GM21723 (cell line): Measurements from ENCODE around the gene TMEM163.
"Not testable (repeated sequence)": the region's sequence is repeated elsewhere in the genome, so short reads cannot be mapped to it uniquely, and the experiment has no call there.

ENCODE experiments used
- ATAC-seq: cut with Tn5 transposase; IDR thresholded peaks from one replicate; pipeline ENCODE4 v1.9.1; 2021; ENCODE audit warnings: mild to moderate bottlenecking, moderate library complexity; ENCODE audit not compliant: unreplicated experiment

TMEM163 gene

DNA sequence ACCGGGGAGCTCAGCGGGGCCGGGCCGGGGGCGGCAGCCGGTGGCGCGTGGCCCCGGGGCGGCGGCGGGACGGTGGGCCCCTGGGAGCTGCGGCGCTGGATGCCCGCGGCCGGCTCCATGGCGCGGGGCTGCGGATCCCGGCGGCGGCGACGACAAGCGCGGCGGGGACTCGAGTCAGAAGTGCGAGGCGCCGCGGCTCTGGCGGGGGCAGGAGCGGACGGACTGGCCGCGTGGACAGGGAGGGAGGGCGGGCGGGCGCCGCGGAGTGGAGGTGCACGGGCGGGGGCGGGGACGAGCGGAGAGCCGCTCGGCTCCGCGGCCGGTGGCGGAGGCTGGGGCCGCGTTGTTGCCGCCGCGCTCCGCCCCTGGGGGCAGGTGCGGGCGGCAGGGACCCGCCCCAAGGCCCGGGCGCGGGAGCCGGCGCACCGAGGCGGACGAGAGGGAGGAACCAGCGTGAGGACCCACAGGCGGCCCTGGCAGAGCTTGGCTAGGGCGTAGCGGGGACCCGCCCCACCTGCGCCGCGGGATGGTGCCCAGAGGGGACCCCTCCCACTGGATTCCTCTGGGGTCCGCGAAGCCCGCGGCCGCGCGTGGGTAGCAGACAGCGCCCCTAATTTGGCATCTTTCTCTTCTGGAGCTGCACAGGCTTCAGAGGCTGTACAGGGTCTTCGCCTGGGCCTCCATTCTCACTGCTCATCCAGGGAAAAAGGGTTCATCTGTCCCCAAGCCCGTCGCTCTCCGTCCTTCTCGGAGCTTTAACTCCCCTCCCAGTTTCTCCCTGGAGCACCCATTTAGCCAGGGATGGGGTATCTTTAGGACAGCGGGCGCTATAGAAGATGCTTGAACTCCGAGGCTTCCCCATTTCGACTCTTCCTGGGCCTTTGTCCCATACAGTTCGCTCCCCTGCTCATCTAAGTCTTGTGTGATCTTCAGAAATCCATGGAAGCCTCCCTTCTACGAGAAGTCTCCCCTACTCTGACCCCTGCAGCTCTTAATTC is at the start of gene TMEM163:
TSS of gene TMEM163 (minus strand) at position 184 of the 998 bp plus-strand sequence.
- peak; percentile 57 for ATAC-seq

DNA sequence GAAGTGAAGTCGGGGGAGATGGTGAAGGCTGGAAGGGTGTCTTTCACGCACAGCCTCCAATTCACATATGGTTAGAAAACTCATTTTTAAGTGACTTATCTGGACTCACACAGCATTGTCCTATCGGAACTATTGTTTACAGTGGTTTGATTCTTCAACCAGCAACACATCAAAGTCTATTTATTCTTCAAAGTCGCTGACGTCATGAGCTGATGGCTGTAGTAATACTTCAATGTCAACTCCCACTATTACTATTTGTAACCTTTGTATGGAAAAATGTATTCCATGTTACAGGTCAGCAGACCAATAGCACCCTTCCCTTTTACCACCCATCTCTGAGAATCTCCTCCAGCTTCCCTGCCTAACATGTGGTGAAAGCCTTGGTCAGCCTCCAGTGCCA is 47.8 kb upstream of the TMEM163 start:
- no peak for ATAC-seq

DNA sequence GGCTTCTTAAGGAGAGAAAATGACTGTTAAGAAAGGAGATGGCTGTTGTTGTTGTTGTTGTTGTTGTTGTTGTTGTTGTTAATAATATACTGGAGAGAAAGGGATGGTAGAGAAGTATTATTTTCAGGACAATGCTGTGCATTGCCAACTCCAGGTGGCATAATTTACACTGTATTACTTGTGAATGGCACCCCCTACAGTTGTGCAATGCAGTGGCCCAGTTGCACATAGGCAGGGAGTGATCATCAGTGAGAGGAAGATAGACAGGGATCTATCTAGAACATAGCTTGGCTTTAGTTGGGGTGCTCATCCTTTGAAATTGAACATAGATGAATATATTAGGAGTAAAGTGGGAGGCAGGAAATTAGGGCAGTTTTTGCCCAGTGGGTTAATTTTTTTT is 47.2 kb upstream of the TMEM163 start:
- no peak for ATAC-seq

DNA sequence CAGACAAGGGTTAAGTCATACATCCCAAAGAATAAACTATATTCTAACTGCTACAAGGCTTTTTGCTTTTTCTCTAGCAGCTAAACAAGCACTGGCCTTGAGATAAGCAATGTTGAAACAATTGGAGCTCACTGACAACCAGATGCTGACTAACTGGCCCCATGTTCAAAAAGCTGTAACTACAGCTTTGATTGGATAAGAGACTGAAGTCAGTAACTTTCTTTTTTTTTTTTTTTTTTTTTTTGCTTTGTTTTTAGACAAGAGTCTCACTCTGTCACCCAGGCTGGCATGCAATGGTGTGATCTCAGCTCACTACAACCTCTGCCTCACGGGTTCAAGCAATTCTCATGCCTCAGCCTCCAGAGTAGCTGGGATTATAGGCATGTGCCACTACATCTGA is 45.4 kb upstream of the TMEM163 start:
- ATAC-seq: no peak

DNA sequence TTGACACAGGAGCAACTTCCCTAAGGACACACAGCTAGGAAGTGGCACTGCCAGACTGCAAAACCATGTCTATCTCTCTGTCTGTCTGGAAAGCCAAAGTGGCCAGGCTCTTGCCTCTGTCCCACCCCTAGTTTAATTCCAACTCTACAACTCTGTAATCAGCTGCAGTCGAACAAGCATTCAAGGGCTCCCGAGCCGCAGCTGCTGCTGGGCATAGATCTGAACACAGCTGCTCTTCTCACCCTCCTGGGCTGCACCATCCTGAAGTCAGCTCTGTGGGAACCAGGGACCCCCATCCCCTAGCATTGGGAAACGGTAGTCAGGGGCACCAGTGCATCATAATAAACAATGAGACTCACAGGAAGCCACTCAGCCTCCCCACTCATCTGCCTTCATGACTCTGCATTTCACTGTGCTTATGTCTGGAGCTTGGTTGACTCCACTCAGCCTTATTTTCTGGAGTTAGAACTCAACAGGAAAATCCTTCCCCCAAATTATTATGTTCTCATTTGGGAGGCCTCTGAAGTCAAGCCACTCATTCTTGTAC is 44.4 kb upstream of the TMEM163 start:
- ATAC-seq: no peak

DNA sequence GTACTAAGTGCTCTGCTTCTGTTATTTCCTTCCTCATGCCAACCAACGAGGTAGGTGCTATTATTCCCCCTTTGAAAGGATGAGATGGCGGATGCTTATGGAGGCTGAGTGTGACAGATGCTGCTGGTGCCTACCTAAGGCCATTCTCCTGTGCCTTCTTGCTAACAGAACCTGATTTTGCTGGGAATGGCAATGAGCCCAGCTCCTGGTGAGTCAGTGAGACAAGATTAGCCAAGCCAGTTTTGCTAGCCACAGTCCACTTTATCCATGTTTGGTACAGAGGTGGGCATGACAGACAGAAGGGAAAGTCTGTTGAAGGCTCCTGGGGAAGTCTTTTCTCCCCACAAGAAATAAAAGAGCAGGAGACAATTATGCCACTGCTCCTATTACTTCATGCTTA is 43.7 kb upstream of the TMEM163 start:
- no peak for ATAC-seq

DNA sequence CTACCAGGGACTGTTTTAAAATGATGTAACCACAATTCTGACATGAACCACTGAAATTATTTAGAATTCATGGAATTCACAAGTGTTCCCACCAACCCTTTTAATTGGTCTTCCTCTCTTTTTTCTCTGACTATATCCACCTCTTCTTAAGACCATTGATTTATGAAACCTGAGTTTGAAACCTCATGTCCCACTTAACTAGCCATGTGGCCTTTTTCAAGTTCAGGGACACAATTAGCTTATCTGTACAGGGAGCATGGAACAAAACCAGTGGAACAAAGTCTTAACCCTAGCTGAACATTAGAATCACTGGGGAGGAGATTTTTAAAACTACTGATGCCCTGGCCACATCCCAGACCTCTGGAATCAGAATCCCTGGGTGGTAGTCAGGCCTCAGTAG is 41.6 kb upstream of the TMEM163 start:
- ATAC-seq: no peak

DNA sequence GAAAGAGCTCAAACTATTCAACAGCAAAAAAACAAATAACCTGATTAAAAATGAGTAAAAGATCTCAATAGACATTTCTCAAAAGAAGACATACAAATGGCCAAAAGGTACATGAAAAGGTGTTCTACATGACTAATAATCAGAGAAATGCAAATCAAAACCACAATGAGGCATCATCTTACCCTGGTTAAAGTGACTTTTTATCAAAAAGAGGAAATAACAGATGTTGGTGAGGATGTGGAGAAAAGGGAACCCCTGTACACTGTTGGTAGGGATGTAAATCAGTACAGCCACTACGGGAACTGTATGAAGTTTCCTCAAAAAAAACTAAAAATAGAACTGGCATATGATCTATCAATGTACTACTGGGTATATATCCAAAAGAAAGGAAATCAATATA is 39.8 kb upstream of the TMEM163 start:
- ATAC-seq: peak; percentile 93

DNA sequence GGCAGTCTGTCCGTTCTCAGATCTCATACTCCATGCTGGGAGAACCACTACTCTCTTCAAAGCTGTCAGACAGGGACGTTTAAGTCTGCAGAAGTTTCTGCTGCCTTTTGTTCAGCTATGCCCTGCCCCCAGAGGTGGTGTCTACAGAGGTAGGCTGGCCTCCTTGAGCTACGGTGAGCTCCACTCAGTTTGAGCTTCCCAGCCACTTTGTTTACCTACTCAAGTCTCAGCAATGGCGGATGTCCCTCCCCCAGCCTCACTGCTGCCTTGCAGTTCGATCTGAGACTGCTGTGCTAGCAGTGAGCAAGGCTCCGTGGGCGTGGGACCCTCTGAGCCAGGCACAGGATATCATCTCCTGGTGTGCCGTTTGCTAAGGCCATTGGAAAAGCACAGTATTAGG is 33.2 kb upstream of the TMEM163 start:
- ATAC-seq: not testable (repeated sequence)

DNA sequence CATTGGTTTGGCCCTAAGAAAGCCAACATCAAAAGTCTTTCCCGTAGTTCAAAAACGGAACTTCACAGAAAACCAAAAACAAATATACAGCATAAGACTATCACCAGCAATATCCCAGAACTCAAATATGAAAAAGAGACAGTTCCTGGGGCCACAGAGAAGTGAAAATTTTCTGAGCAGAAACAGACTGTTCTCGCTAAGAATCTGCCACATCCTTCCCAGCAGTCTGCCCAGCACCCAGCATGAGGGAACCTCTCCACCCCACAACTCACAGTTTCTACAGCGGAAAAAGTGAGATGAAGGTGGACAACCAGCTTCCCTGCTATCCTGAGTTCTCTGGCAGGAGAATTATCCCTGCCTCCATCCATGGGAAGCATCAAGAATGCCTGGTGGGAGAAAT is 26.7 kb upstream of the TMEM163 start:
- ATAC-seq: no peak

DNA sequence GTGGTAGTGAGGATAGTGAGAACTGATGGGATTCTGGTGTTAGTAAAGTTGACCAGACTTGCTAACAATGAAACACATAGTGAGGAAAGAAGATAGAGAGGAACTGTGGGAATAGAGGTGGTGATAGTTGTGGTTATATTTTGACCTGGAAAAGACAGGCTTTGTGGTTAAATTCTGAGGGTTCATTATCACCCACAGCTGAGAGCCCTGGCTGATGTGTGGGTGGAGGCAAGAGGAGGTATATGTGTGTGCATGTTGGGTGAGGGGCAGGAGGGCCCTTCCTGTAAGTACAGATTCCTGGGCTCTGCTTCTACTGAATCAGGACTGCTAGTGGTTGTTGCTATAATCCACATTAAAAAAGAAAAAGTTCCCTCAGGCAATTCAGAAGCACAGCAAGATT is 26.2 kb upstream of the TMEM163 start:
- ATAC-seq: no peak

DNA sequence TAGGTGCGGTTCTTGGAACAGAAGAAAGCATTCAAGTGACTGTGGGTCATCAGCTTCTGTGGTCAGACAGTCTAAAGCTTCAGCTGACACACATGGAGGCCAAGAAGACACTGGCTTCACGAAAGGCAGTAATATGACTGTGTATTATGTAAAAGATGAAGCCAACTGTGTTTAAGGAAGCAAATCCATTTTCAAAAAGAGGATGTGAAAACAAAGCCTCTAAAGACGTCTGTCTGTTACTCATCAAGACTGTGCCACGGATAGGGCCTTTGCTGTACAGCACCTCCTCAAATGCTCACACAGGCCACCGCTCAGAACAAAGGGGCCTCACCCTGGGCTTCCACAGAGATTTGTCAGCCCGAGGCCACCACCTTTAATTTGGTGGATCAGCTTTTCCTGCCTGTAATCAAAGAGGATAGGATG is 21.1 kb upstream of the TMEM163 start:
- ATAC-seq: peak; percentile 91

DNA sequence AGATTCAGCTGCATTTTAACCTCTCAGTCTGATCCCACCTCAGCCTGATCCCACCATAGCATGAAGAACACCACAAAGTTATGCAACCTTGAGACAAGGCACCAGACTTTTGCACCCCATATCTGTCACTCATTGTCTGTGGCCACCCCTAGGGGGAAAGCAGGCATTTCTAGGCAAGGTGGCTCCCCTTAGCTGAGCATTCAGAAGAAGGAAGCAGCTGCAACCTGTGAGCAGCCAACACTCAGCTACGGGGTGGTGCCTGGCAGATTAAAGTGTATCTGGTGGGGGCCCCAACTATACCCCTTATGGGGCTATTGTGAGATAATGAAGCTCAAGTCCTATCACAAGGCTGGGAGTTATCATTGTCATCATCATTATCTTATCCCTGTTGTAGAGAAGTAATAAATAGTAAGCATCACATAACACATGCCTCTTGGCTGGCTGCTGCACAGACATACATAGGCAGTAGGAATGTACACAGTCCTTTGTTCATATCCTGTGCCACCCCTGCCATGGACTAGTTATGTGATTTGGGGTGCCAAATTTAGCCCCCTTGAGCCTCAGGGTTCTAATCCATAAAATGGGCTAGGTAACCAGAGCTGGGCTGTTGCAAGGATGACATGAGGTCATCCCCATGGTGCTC is 20.6 kb upstream of the TMEM163 start:
- peak; percentile 19 for ATAC-seq

DNA sequence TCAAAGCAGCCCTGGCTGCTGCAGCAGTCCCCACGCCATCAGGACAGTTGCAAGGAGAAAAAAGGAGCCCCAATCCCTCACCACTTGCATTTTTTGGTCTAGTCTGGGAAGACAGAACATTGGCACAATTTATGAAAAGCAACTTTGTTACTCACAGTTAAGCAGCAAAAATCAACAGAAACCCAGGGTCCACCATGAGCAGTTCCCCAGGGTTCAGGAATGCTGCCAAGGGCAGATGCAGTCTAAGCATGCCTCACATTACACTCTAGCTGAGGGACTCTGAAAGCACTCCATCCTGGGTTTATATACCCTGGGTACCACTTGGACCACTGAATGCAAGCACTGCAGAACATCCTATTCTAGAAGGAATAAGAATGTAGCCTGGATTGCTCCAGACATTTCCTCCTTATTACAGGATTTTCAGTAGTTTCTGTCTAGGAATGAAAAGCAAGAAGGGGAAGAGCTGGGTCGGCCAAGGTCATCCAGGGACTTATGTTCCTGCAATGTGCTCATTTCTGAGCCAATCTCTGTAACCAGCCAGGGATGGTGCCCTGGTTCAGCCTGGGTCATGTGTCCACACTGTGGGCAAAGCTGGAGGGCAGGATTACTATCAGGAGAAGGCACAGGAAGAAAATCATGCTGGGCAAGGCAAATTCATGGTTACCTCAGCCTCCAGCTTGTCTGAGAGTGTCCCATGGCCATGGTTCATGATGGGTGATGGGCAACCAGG is 19.5 kb upstream of the TMEM163 start:
- no peak for ATAC-seq

DNA sequence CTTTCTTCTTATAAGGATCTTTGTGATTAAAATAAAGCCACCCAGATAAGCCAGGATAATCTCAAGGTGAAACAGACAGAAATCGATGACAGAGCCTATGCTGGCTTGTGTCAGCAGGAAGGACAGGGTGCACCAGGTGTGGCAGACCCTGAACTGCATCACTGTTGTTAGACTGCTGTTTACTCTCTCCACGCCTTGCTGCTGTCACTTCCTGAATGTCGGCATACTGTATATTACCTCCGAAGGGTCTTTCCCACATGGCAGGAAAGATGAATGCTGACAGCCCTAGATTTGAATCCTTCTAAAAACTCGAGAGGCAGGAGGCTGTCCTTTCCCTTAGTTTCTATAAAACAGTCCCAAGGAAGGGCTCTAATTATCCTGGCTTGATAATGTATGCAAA is 18.9 kb upstream of the TMEM163 start:
- ATAC-seq: no peak

DNA sequence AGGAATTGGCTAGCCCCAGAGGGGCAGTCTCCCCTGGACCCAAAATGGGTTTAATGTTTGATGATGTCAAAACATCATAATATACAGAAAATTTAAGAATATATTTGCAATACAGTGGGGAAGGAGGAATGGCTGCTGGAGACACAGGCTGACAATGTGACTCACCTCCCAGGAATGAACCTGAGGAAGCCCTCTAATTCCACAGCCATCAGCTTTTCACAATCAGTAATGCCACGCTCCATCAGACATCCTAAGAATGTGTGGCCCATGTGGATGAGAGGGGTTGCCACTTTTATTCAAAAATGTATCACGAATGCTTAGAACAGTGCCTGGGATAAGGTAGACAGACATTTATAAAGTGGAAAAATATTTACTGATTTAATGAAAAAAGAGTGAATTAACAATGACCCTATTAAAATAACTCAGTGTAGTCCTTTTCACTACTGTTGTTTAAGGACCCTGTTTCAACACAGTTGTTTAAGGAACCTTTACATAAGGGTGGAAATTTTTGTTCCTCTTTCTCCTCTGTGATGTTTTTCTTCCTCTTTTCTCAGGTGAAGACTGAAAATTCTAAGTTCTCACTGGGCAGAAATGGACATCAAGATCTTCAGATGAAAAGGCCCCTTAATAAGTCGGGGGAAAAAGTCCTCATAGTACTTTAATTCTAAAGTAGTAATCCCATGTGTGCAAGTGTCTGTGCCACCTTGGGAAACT is 17.5 kb upstream of the TMEM163 start:
- ATAC-seq: no peak

DNA sequence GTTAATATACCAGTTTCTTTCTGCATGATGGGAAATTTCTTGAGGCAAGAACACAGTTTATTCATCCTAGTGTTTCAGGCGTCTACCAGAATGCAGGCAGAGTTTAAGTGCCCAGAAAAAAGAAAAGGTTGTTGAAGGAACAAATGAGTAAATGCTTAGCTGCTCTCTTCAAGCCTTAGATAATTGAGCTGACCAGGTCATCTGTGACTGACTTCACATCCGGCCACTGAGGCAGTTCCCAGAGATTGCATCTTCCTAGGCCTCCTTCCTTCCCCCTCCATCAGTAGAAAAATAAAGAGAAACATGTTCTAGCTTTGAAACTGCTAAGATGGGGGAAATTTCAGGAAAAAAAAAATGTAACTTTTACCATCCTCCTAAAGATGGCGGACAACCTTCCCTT is 9.4 kb upstream of the TMEM163 start:
- no peak for ATAC-seq

DNA sequence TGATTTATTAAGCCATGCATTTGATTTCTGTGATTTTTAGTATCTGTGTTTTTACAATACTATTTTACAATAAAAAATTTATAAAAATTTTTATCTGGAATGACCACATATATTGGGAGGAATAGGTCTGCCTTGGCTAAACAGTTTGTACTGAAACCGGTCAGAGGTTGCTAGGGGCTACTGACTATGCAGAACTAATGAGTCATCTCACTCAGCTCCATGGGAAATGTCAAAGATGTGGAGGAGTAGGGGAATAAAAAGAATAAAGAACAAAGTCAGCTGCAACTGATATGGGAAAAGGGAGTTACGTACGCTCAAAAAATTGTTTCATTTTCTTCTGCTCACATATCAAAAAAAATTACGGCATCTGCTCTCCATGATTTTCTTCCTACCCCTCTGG is 8.6 kb upstream of the TMEM163 start:
- no peak for ATAC-seq

DNA sequence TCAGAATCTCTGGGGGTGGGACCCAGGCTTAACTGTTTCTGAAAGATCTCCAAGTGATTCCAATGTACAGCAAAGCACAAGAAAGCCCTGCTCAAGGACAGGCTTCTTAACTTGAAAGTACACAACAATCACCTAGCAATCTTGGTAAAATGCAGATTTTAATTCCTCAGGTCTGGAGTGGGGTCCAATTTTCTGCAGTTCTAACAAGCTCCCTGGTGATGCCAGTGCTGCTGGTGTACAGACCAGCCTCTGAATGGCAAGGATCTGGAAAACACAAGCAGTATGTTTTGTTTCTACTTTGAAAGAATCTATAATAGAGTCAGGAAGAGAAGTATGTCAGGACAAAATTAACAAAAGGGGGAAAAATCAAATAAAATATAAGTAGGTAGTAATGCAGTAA is 7.8 kb upstream of the TMEM163 start:
- no peak for ATAC-seq

DNA sequence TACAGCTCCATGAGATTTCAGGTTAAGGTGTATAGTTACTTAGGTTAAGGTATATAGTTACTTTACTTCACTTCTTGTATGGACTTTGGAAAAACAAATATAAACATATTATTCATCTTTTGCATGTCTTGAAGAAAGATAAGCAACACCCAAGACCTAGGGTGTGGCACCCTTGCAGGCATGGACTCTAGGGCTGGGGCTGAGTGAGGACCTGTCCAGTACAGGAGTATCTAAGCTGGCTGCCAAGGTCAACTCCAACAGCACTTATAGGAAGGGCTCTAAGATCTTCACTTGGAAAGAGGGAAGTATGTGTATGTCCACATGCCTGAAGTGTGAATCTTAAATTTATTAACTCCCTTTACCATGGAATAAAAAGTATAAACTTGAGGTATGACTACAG is 7.1 kb upstream of the TMEM163 start:
- no peak for ATAC-seq

DNA sequence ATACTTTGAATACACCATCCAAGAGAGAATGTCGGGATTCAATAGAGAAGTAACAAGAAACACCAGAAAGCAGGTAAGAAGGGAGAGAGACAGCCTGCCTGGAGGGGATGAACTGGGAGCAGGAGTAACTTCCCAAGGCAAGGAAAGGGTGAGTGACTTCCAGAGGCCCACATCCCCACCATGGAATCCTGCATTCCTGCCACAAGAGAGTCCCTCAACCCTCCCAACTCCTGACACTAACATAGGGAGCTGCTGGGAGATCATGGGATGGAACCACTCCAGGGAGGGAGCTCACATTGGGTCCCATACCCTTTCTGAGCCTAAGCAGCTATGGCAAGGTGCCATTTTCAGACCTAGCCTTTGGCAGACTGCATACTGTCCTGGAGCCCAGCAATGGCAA is 5.5 kb upstream of the TMEM163 start:
- no peak for ATAC-seq
